ENCODE measurements around the gene TRAPPC4.
A peak's percentile ranks its signal among the peaks of the same experiment; 100 is the strongest.

- peak in 1 of 3 experiments; percentile 9 for TF ChIP-seq CTCF (IDR thresholded peaks at IDR 0.05)
- no peak for TF ChIP-seq POLR2A (IDR thresholded peaks at IDR 0.05)
These were observed 49.0 kb downstream of the TRAPPC4 start, which contains the start of gene VPS11 for GRCh38 chr11:119067371-119068222.

Data from testis (tissue), 2 donors.